ENCODE data around the gene CFAP70.
"Not testable (repeated sequence)": the region's sequence is repeated elsewhere in the genome, so short reads cannot be mapped to it uniquely, and the experiment has no call there.

Gene CFAP70

DNA sequence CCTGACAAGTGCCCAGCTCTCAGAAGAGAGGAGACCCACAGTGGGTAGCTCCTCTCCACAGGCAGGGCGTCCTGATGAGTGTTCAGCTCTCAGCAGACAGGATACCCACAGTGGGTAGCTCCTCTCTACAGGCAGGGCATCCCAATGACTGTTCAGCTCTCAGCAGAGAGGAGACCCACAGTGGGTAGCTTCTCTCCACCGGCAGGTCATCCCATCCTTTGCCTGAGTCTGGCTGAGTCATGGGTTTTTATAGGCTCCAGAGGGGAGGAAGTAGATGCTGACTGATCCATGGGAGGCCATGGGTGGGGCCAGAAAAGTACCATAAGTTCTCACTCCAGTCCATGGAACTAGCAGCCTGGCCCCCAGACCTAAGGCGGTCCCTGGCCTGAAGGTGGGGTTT is 18.5 kb downstream of the CFAP70 start:
- in situ Hi-C loops (cut with HindIII; ENCODE audit: low sequenced_read_pairs): no loop called here

DNA sequence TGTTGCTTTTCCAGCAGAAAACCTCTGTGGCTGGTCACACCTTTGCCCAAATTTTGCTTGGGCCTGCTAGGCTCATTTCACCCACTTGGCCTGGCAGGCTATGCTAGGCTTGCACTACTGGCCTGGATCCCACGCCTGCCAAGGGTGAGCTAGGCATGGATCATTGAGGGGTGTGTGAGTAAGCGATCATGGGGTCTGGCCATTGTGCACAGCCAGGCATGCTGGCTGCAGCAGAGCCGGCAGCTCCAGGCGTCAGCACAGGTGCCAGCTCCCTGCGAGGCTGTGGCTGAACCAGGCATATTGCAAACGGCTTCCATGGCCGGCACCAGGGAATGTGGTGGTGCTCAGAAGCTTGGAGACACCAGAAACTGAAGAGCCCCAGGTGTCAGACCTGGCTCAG is 19.2 kb downstream of the CFAP70 start:
- in situ Hi-C loops (cut with HindIII; ENCODE audit: low sequenced_read_pairs): no loop called here

DNA sequence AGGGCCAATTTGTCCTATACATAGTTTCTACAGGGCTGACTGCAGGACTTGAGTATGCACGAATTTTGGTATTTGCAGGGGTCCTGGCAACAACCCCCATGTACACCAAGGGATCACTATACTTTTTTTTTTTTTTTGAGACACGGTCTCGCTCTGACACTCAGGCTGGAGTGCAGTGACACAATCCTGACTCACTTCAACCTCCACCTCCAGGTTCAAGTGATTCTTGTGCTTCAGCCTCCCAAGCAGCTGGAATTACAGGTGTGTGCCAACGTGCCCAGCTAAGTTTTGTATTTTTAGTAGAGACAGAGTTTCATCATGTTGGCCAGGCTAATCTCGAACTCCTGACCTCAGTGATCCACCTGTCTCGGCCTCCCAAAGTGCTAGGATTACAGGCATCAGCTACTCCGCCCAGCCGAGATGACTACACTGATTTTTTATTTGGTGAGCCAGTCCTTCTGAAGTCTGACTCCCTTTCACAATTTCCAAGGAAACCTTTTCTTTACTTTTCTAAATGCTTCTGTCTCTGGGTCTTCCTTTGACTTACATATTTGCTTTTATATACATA is 19.8 kb downstream of the CFAP70 start:
- in situ Hi-C loops (cut with HindIII; ENCODE audit: low sequenced_read_pairs): no loop called here

DNA sequence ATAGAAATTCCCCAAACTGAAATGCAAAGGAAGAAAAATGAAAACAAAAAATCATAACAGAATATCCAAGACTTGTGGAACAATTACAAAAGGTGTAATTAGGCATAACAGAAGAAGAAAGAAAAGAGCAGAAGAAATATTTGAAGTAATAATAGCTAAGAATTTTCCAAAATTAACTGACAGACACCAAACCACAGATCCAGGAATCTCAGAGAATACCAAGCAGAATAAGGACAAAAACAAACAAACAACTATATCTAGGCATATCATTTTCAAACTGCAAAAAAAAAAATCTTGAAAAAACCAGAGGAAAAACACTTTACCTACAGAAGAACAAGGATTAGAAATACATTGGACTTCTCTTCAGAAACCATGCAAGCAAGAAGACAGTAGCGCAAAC is 25.5 kb downstream of the CFAP70 start:
- in situ Hi-C loops (cut with HindIII; ENCODE audit: low sequenced_read_pairs): no loop called here

DNA sequence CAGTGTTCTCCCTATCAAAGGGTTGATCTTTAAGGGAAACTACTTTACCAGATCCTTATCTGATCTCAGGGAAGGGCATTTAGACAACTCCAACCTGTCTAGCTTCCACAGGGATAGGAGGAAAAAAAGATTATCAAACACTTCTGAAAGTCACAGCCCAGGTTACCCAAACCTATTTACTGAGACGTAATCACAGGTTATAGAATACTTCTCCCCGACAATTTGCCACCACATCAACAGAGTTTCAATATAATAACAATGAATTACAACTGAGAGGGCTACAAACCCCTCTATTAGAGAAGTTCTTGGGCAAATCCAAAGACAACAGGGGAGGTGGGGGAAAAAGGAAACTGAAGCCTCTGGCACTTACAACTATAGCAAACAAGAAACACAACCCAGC is 26.3 kb downstream of the CFAP70 start:
- in situ Hi-C loops (cut with HindIII; ENCODE audit: low sequenced_read_pairs): no loop called here

DNA sequence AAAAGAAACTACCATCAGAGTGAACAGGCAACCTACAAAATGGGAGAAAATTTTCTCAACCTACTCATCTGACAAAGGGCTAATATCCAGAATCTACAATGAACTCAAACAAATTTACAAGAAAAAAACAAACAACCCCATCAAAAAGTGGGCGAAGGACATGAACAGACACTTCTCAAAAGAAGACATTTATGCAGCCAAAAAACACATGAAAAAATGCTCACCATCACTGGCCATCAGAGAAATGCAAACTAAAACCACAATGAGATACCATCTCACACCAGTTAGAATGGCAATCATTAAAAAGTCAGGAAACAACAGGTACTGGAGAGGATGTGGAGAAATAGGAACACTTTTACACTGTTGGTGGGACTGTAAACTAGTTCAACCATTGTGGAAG is 30.1 kb downstream of the CFAP70 start:
- in situ Hi-C loops (cut with HindIII; ENCODE audit: low sequenced_read_pairs): not testable (repeated sequence)

DNA sequence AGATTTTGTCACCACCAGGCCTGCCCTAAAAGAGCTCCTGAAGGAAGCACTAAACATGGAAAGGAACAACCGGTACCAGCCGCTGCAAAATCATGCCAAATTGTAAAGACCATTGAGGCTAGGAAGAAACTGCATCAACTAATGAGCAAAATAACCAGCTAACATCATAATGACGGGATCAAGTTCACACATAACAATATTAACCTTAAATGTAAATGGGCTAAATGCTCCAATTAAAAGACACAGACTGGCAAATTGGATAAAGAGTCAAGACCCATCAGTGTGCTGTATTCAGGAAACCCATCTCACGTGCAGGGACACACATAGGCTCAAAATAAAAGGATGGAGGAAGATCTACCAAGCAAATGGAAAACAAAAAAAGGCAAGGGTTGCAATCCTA is 33.4 kb downstream of the CFAP70 start:
- in situ Hi-C loops (cut with HindIII; ENCODE audit: low sequenced_read_pairs): not testable (repeated sequence)

DNA sequence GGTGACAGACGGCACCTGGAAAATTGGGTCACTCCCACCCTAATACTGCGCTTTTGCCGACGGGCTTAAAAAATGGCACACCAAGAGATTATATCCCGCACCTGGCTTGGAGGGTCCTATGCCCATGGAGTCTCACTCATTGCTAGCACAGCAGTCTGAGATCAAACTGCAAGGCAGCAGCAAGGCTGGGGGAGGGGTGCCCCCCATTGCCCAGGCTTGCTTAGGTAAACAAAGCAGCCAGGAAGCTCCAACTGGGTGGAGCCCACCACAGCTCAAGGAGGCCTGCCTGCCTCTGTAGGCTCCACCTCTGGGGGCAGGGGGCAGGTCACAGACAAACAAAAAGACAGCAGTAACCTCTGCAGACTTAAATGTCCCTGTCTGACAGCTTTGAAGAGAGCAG is 35.1 kb downstream of the CFAP70 start:
- in situ Hi-C loops (cut with HindIII; ENCODE audit: low sequenced_read_pairs): not testable (repeated sequence)

DNA sequence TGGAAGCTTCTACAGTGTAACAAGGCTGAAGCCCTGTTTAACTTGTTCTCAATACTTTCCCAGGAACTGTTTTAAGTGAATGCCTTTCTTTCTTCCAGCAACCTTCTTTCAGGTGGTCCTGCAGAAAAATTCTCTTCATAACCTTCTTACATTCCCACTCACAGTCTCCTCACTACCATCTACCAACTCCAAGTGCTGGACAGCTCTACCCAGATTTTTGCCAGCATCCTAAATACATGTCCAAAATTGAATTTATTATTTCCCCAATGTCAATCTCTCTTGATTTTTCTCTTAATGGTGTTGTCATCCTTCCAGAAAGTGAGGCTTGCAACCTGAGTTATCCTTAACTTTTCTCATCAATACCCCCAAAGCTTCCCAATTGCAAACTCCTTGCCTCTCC is 48.2 kb downstream of the CFAP70 start:
- in situ Hi-C loops (cut with HindIII; ENCODE audit: low sequenced_read_pairs): no loop called here

DNA sequence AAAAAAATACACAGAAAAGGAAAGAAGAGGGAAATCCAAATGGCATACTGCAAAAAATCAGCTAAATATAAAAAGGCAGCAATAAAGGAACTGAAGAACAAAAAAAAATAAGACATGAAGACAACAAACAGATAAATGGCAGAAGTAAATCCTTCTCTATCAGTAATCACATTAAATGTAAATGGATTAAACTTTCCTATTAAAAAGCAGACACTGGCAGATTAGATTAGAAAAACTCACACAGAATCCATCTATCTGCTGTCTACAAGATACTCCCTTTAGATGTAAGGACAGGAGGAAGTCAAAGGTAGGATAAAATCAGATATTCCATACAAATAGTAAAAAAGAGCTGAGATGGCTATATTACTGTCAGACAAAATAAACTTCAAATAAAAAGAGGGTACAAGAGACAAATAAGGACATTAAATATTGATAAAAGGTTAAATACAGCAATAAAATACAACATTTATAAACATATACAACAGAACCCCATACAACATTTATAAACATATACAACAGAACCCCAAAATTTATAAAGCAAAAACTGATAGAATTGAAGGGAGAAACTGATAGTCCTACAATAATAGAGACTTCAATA is 51.4 kb downstream of the CFAP70 start:
- in situ Hi-C loops (cut with HindIII; ENCODE audit: low sequenced_read_pairs): no loop called here

DNA sequence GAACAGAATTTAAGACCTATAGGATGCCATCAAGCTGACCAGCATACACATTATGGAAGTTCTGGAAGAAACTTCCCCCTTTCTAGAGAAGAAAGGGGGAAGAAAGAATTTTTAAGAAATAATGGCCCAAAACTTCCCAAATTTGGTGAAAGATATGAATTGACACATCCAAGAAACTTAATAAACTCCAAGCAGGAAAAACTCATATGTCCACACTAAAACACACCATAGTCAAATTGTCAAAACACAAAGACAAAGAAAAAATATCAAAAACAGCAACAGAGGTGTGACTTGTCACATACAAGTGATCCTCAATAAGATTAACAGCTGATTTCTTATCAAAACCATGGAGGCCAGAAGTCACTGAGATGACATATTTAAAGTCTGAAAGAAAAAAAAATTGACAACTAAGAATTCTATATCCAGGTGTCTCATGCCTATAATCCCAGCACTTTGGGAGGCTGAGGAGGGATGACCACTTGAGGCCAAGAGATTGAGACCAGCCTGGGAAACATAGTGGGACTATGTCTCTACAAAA is 52.4 kb downstream of the CFAP70 start:
- in situ Hi-C loops (cut with HindIII; ENCODE audit: low sequenced_read_pairs): no loop called here

DNA sequence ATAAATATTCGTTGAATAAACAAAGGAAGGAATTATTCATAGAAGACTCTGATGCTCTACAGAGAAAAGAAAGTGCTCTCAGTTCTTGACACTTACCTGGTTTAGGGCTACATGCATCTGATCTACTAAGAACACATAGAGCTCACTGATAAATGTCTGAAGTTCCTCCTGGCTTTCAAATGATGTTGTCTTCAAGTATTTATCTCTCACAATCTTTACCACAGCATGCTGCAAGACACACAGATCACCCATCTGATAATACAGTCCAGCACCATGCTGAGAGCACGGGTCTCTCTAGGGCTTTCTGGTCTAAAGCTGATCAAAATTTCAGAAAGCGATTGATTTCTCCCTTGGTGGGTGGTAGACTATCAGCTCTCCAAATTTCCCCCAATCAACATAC is 61.7 kb downstream of the CFAP70 start:
- in situ Hi-C loops (cut with HindIII; ENCODE audit: low sequenced_read_pairs): no loop called here

DNA sequence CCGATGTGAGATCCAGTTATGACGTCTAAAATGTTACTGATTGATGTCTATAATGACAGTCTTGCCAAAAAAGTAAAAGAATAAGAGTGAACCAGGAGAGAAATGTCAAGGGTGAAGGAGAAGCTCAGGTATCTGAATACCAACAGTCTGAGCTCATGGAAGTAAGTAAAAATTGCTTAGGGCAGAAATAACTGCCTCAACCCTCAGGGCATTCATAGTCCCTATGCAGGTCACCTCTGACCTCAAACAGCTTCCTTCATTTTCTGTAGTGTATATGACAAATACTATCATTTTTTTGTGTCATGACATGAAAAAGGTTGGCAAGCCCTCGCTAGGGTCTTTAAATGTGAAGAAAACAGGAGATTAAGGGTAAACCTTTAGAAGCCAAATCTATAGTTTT is 65.2 kb downstream of the CFAP70 start:
- in situ Hi-C loops (cut with HindIII; ENCODE audit: low sequenced_read_pairs): no loop called here

DNA sequence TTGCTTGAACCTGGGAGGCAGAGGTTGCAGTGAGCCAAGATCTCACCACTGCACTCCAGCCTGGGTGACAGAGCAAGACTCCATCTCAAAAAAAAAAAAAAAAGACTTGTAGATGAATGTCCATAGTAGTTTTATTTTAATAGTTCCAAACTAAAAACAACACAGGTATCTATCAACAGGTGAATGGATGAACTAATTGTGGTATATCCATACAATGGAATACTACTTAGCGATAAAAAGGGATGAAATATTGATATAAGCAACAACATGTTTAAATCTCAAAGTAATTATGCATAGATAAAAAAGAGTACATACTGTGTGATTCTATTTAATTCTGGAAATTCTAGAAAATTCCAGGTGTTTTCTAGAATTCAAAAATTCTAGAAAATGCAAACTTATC is 68.7 kb downstream of the CFAP70 start:
- in situ Hi-C loops (cut with HindIII; ENCODE audit: low sequenced_read_pairs): no loop called here

DNA sequence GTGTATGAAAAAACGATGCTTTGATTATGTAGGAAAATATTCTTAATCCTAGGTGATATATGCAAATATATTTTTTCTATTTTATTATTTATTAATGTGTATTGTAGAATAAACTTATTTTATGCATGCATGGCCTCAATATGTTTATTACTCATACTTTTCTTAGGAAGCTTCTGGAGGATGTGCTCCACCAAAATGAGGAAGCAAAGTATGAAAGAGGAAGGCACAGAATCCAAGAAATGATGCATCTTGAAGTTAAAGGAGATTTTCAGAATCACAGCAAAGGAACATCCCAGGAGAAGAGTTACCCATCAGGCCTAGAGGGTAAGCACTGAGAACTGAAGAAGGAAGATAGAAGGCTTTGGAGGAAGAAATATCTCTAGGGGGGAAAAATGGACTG is 71.2 kb downstream of the CFAP70 start:
- in situ Hi-C loops (cut with HindIII; ENCODE audit: low sequenced_read_pairs): no loop called here

DNA sequence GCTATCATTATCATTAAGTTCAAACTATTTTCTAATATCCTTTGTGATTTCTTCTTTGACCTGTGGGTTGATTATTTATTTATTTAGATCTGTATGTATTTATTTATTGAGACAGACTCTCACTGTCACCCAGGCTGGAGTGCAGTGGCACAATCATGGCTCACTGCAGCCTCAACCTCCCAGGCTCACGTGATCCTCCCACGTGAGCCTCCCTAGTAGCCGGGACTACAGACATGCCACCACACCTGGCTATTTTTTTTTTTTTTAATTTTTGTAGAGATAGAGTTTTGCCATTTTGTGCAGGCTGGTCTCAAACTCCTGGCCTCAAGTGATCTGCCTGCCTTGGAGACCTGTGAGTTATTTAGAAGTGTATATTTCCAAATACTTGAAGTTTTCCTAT is 77.6 kb downstream of the CFAP70 start:
- in situ Hi-C loops (cut with HindIII; ENCODE audit: low sequenced_read_pairs): no loop called here

DNA sequence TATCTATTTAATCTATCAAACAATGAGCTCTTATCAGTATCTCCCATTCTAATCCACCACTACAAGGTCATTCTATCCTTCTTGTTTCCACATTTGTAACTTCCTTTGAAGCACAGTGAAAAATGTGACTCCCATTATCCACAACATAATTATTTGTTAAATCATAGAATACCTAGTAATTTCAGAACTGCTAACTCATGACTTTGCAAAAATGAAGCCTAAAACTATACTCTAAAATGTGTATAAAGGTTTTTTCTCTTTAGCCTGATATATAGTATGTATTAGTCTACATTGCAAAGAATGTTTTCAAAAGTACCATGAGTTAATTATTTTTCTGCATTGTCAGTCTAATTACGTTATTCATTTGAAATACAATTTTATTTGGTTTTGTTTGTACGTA is 94.2 kb downstream of the CFAP70 start:
- in situ Hi-C loops (cut with HindIII; ENCODE audit: low sequenced_read_pairs): no loop called here

DNA sequence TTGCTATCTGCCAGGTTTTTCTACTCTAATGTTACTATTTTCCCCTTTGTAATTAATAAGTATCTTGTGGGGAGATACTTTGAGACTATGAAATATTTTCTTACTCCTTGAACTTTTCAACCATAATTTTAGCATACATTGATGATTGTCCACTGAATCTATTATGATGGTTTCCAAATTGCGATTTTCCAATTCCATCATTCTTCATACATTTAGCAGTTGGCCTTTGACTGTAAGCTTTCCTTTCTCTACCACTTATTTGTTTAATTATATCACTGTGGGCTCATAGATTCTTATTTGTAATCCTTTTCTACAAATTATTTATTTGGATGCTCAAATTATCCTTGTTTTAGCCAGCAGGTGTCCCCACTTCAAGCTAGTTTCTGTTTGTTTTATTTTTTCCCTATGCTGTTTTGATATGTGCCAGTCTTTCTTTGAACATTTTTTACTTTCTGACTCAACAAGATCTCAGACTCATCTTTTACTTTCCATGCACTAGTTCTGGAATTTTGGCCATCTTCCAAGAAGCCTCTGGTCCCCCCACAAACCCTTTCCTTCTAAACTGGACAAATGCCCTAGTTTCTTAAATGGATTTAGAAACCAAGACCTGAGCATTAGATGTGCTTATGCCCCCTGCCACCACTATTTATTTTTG is 94.8 kb downstream of the CFAP70 start:
- in situ Hi-C loops (cut with HindIII; ENCODE audit: low sequenced_read_pairs): no loop called here

DNA sequence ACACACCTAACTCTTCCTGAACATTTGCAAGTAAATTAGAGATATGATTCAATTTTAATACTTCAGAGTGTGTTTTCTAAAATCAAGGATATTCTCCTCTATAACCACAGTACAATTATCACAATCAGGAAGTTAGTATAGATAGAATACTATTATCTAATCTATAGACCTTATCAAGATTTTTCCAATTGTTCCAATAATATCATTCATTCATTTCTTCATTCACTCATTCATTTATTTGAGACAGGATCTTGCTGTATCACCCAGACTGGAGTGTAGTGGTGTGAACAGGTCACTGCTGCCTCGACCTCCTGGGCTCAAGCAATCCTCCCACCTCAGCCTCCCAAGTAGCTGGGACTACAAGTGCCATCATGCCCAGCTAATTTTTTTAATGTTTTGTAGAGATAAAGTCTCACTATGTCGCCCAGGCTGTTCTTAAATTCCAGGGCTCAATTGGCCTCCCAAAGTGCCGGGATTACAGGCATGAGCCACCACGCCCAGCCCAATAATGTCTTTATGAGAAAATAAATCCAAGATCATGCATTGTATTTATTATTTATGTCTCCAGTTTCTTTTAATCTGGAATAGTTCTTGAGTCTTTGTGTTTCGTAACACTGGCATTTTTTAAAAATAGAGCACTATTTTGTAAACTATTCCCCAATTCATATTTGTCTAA is 95.6 kb downstream of the CFAP70 start:
- in situ Hi-C loops (cut with HindIII; ENCODE audit: low sequenced_read_pairs): no loop called here

DNA sequence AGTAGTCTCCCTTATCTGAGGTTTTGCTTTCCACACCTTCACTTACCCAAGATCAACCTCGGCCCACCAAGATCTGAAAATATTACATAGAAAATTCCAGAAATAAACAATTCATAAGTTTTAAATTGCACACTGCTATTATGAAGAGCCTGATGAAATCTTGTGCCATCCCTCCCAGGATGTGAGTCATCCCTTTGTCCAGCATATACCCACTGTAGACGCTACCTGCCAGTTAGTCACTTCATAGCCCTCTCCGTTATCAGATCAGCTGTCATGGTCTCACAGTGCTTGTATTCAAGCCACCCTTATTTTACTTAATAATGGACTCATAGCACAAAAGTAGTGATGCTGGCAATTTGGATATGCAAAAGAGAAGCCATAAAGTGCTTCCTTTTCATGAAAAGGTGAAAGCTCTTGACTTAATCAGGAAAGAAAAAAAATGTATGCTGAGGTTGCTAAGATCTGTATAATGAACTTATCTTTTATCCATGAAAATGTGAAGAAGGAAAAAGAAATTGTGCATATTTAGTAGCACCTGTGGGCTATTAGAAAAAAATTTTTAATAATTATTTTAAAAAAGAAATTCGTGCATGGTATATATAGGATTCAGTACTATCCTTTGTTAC is 96.4 kb downstream of the CFAP70 start:
- in situ Hi-C loops (cut with HindIII; ENCODE audit: low sequenced_read_pairs): no loop called here

DNA sequence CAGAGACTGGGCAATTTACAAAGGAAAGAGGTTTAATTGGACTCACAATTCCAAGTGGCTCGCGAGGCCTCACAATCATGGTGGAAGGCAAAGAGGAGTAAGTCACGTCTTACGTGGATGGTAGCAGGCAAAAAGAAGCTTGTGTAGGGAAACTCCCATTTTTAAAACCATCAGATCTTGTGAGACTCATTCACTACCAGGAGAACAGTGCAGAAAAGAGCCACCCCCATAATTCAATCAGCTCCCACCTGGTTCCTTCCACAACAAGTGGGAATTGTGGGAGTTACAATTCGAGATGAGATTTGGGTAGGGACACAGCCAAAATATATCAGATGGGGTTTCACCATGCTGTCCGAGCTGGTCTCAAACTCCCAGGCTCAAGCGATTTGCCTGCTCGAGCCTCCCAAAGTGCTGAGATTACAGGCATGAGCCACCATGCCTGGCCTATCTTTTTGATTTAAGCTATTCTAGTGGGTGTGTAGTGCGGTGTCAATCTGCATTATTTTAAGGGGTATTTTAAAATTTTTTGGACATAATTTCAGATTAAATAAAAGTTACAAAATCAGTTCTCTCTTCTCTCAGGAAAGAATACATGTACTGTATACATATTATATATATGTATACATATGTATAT is 97.2 kb downstream of the CFAP70 start:
- in situ Hi-C loops (cut with HindIII; ENCODE audit: low sequenced_read_pairs): no loop called here
